ENCODE results near the gene ELMO1.

DNA sequence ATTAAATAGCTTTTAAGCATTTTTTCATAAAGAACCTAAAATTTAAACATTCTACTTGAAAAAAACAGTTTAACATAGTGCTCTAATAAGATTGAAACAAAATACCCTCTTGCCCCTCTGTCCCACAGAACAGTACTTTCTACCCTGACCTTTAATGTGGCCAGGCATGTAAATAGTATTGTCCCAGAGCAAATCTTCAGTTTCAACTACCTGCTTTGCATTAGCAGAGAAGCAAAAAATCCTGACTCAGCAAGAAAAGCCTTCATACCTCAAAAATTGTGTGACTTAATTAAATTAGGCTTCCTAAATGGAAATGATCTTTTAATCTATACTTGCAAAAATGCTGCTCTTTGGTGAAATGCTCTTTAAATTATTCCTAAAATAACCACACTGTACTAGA, 487.0 kb downstream of the ELMO1 start:
- TF ChIP-seq TAF1 (IDR thresholded peaks at IDR 0.05; ENCODE audit: borderline replicate concordance, low read depth, low read length): no peak
- TF ChIP-seq POLR2A (IDR thresholded peaks at IDR 0.05; ENCODE audit: low read depth, low read length): no peak

Data from GM12892 (cell line).